DOHH2 (cell line): ENCODE data around the gene PDE4B.

Experiments used
- H3F3A ChIP-seq: fragments of 200-600 bp; sonication (generic), shearing (Covaris generic); 2 replicates; pipeline ENCODE4 v1.6.0; 2016; ENCODE audit warnings: antibody characterized with exemption, mild to moderate bottlenecking; ENCODE audit not compliant: control insufficient read depth, insufficient read depth
- H3K27ac ChIP-seq: fragments of 200-600 bp; sonication (generic); 2 replicates; pipeline ENCODE4 v1.5.1; 2014; ENCODE audit warnings: low read depth, mild to moderate bottlenecking, low read length, moderate library complexity
- H3K27me3 ChIP-seq: fragments of 200-600 bp; sonication (generic); 2 replicates; pipeline ENCODE4 v1.6.1; 2014; ENCODE audit warnings: mild to moderate bottlenecking, low read length, mixed read lengths; ENCODE audit not compliant: control insufficient read depth
- H3K36me3 ChIP-seq: fragments of 200-600 bp; sonication (generic); 2 replicates; pipeline ENCODE4 v1.6.1; 2014; ENCODE audit warnings: mild to moderate bottlenecking, low read length, moderate library complexity, mixed read lengths; ENCODE audit not compliant: control insufficient read depth
- H3K4me1 ChIP-seq: fragments of 200-600 bp; sonication (generic); 2 replicates; pipeline ENCODE4 v1.6.1; 2014; ENCODE audit warnings: mild to moderate bottlenecking, low read length, mixed read lengths; ENCODE audit not compliant: control insufficient read depth
- H3K4me2 ChIP-seq: fragments of 200-600 bp; sonication (generic); 2 replicates; pipeline ENCODE4 v1.6.0; 2014; ENCODE audit warnings: mild to moderate bottlenecking, low read length, moderate library complexity
- H3K4me3 ChIP-seq: fragments of 200-600 bp; sonication (generic); 2 replicates; pipeline ENCODE4 v1.5.1; 2014; ENCODE audit warnings: mild to moderate bottlenecking, low read length, mixed read lengths
- H3K79me2 ChIP-seq: fragments of 200-600 bp; sonication (generic); 2 replicates; pipeline ENCODE4 v1.6.1; 2014; ENCODE audit warnings: mild to moderate bottlenecking, low read length, mixed read lengths; ENCODE audit not compliant: control insufficient read depth
- H3K9me2 ChIP-seq: fragments of 200-600 bp; sonication (generic); replicated peaks from 2 replicates; pipeline ENCODE4 v1.6.1; 2014; ENCODE audit warnings: mild to moderate bottlenecking, low read length, mixed read lengths; ENCODE audit not compliant: control insufficient read depth
- H3K9me3 ChIP-seq: fragments of 200-600 bp; sonication (generic); 2 replicates; pipeline ENCODE4 v1.6.1; 2014; ENCODE audit warnings: antibody characterized with exemption, low read length, mixed read lengths; ENCODE audit not compliant: control insufficient read depth, insufficient read depth
- H4K20me1 ChIP-seq: fragments of 200-600 bp; sonication (generic); 2 replicates; pipeline ENCODE4 v1.6.0; 2014; ENCODE audit warnings: low read depth, mild to moderate bottlenecking, antibody characterized with exemption, low read length, moderate library complexity; ENCODE audit not compliant: control insufficient read depth, insufficient read depth
- EZH2phosphoT487 ChIP-seq: fragments of 200-600 bp; sonication (generic); IDR thresholded peaks from 2 replicates; pipeline ENCODE4 v1.6.1; 2017; ENCODE audit warnings: borderline replicate concordance, mild to moderate bottlenecking, antibody characterized with exemption, low read length, moderate library complexity, mixed read lengths
- TF ChIP-seq, protein P1 (sequence below): fragments of 200-600 bp; sonication (generic); IDR thresholded peaks from one replicate; pipeline ENCODE4 v1.5.1; 2014; ENCODE audit warnings: antibody characterized with exemption, mild to moderate bottlenecking, low read depth, low read length; ENCODE audit not compliant: poor library complexity, severe bottlenecking

Gene PDE4B

DNA sequence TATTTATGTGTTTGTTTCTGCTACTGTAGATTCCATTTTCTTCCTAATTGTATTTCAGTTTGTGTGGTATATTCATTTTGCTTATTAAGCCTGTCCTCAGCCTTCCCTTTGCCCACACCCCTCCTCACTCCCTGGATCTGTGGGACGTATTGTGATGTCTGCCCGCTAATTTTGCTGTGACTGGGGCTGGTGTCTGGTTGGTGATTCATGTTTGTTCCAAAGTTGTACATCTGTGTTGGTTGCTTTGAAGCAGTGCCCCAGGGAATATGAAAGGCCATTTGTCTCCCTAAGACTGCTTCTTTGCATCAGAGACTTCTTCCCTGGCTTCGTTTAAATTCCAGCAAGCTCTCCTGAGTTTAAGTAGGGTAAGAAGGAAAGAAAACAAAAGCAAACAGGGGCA, 451.7 kb downstream of the PDE4B start:
- Histone ChIP-seq H4K20me1 (no peaks in the 10 kb centered on the region), H3K4me3 (no peak overlapping the region), H3K27ac (no peak overlapping the region), H3K79me2 (no peaks in the 10 kb centered on the region), H3K4me1 (peaks cover 11% of the 10 kb centered on the region), H3K27me3 (no peaks in the 10 kb centered on the region), H3F3A (no peaks in the 10 kb centered on the region), H3K4me2 (no peak overlapping the region), H3K9me3 (no peaks in the 10 kb centered on the region), H3K36me3 (no peaks in the 10 kb centered on the region), H3K9me2 (no peaks in the 10 kb centered on the region)
- TF ChIP-seq, protein P1, sequence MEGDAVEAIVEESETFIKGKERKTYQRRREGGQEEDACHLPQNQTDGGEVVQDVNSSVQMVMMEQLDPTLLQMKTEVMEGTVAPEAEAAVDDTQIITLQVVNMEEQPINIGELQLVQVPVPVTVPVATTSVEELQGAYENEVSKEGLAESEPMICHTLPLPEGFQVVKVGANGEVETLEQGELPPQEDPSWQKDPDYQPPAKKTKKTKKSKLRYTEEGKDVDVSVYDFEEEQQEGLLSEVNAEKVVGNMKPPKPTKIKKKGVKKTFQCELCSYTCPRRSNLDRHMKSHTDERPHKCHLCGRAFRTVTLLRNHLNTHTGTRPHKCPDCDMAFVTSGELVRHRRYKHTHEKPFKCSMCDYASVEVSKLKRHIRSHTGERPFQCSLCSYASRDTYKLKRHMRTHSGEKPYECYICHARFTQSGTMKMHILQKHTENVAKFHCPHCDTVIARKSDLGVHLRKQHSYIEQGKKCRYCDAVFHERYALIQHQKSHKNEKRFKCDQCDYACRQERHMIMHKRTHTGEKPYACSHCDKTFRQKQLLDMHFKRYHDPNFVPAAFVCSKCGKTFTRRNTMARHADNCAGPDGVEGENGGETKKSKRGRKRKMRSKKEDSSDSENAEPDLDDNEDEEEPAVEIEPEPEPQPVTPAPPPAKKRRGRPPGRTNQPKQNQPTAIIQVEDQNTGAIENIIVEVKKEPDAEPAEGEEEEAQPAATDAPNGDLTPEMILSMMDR, result no peak
- no peak for TF ChIP-seq EZH2phosphoT487

DNA sequence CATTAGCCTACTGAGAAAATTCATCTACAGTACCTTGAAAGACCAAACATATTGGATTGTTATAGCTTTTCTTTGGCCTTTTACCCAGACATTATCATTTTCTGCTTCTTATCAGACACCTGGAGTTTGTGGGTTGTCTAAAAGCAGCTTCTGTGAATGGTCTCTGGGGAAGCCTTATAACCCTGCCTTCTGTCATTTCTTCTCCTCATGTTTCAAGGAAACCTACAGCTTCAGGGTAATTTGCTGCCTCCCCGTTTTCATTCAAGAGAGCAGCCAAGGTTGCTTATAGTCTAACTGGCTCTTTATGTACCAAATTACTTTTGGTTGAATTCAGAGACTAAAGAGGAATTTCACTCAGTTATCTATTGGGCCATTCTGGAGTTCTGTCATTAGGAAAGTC, 453.0 kb downstream of the PDE4B start:
- no peaks in the 10 kb centered on the region for H4K20me1 ChIP-seq
- H3K27ac ChIP-seq, result no peak overlapping the region
- no peaks in the 10 kb centered on the region for H3K36me3 ChIP-seq
- no peaks in the 10 kb centered on the region for H3K9me3 ChIP-seq
- no peak overlapping the region for H3K4me2 ChIP-seq
- no peak for TF ChIP-seq EZH2phosphoT487
- TF ChIP-seq, protein P1, result no peak
- H3K27me3 ChIP-seq, result no peaks in the 10 kb centered on the region
- H3K4me1 ChIP-seq, result peaks cover 11% of the 10 kb centered on the region
- H3K9me2 ChIP-seq, result no peaks in the 10 kb centered on the region
- no peak overlapping the region for H3K4me3 ChIP-seq
- H3K79me2 ChIP-seq, result no peaks in the 10 kb centered on the region
- no peaks in the 10 kb centered on the region for H3F3A ChIP-seq

GRCh38 chr1:66246351-66247269, 453.9 kb downstream of the PDE4B start:
- H3K4me2 ChIP-seq, result no peak overlapping the region

More at GRCh38 chr1:66246351-66247269, 453.9 kb downstream of the PDE4B start:
- no peak overlapping the region for H3K27ac ChIP-seq
- H3K4me3 ChIP-seq, result no peak overlapping the region
- no peaks in the 10 kb centered on the region for H3K79me2 ChIP-seq
- no peaks in the 10 kb centered on the region for H3K27me3 ChIP-seq
- no peaks in the 10 kb centered on the region for H3F3A ChIP-seq
- no peaks in the 10 kb centered on the region for H3K9me2 ChIP-seq
- peaks cover 18% of the 10 kb centered on the region for H3K4me1 ChIP-seq
- no peaks in the 10 kb centered on the region for H4K20me1 ChIP-seq
- TF ChIP-seq, protein P1, result no peak
- no peak for TF ChIP-seq EZH2phosphoT487
- no peaks in the 10 kb centered on the region for H3K9me3 ChIP-seq
- no peaks in the 10 kb centered on the region for H3K36me3 ChIP-seq
